ENCODE data around the gene ACOXL. TPM values are rescaled to one million over a fixed set of nuclear protein-coding genes. Genes with fewer than 3 reads are reported as not detected.

ACOXL gene
- total and polyA plus RNA-seq, 5 donors from 2014 or later, result 0.17 TPM; not detected in 4

DNA sequence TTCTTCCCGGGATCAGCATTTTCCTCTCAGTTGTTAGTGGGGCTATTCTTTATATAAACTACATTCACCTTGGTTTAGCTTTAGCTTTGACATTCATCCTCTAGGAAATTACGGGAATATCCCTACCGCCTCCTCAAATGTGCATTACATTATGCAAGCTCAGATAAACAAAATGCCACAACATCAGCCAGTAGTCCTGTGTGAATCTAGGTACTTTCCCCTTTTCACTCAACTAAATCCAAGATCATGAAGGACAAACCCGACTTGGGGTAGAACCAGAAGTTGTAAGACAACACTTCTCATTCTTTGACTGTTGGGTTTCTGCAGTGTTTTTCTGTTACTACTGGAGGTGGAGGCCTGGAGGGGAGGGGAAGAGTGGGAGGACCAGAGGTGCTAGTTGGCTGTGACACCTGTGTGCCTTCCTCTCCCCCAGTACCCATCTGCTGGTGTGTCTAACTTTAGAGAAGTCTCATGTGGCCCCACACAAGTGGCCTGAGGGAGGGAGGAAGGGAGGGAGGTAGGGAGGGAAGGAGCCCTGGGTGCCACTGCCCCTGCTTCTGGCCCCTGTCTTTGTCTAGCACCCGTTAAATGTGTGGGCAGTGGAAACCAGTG is 303.6 kb downstream of the ACOXL start:
- no peaks in the 10 kb centered on the region for H3K9me3 ChIP-seq (ENCODE audit: control insufficient read depth in 2 of 2, low read length in 2 of 2)
- H3K27ac ChIP-seq (ENCODE audit: insufficient read depth, low read length, poor library complexity, severe bottlenecking), result no peak overlapping the region
- peaks cover 0 to 2% (median 0%) of the 10 kb centered on the region in 7 donors for H3K9me3 Mint-ChIP-seq
- no peaks in the 10 kb centered on the region for H3K36me3 Mint-ChIP-seq
- ATAC-seq (ENCODE audit: low read depth in 2 of 2) (peak in 1 of 2 donors; percentile 23), DNase-seq (no peak)
- H3K27ac Mint-ChIP-seq, result no peak overlapping the region
- no peaks in the 10 kb centered on the region for H3K36me3 ChIP-seq (ENCODE audit: control insufficient read depth, insufficient read depth, low read length)
- H3K4me3 Mint-ChIP-seq, result no peak overlapping the region
- H3K27me3 Mint-ChIP-seq, result peaks cover 57% of the 10 kb centered on the region
- H3K4me1 Mint-ChIP-seq, result peaks cover 0 to 8% (median 1%) of the 10 kb centered on the region in 4 donors
- H3K27me3 ChIP-seq (ENCODE audit: control insufficient read depth, insufficient read depth, low read length), result peaks cover 25% of the 10 kb centered on the region
- H3K4me3 ChIP-seq (ENCODE audit: low read depth, low read length), result no peak overlapping the region
- H3K4me1 ChIP-seq (ENCODE audit: control insufficient read depth, insufficient read depth, low read length, poor library complexity, severe bottlenecking), result no peaks in the 10 kb centered on the region

DNA sequence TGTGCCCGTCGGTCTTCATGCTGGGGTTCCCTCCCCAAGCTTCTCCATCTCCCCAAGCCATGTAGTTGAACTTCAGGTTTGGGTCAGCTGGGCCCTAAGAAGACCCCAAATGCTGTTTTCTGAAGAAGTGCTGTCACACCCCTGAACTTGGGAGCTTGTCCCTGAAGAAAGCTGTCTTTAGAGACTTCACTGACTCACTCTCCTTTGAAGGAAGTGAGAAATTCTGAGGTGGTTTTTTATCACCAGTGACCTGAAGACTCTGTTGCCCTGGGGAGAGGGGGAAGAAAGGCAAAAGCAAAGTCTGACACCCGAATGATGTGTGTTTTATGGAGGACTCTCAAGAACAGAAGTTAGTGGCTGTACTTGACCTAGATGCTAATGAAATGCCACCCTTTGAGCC is 304.8 kb downstream of the ACOXL start:
- no peaks in the 10 kb centered on the region for H3K36me3 ChIP-seq (ENCODE audit: control insufficient read depth, insufficient read depth, low read length)
- no peak overlapping the region for H3K27ac Mint-ChIP-seq
- ATAC-seq (ENCODE audit: low read depth in 2 of 2), result no peak
- H3K4me3 Mint-ChIP-seq, result no peak overlapping the region
- H3K4me1 ChIP-seq (ENCODE audit: control insufficient read depth, insufficient read depth, low read length, poor library complexity, severe bottlenecking), result no peaks in the 10 kb centered on the region
- no peaks in the 10 kb centered on the region for H3K9me3 ChIP-seq (ENCODE audit: control insufficient read depth in 2 of 2, low read length in 2 of 2)
- H3K36me3 Mint-ChIP-seq, result no peaks in the 10 kb centered on the region
- no peak for DNase-seq
- H3K9me3 Mint-ChIP-seq, result peaks cover 0 to 2% (median 0%) of the 10 kb centered on the region in 7 donors
- peaks cover 0 to 8% (median under 1%) of the 10 kb centered on the region in 4 donors for H3K4me1 Mint-ChIP-seq
- no peak overlapping the region for H3K27ac ChIP-seq (ENCODE audit: insufficient read depth, low read length, poor library complexity, severe bottlenecking)
- no peak overlapping the region for H3K4me3 ChIP-seq (ENCODE audit: low read depth, low read length)
- H3K27me3 Mint-ChIP-seq, result peaks cover 50% of the 10 kb centered on the region
- H3K27me3 ChIP-seq (ENCODE audit: control insufficient read depth, insufficient read depth, low read length), result peaks cover 16% of the 10 kb centered on the region

DNA sequence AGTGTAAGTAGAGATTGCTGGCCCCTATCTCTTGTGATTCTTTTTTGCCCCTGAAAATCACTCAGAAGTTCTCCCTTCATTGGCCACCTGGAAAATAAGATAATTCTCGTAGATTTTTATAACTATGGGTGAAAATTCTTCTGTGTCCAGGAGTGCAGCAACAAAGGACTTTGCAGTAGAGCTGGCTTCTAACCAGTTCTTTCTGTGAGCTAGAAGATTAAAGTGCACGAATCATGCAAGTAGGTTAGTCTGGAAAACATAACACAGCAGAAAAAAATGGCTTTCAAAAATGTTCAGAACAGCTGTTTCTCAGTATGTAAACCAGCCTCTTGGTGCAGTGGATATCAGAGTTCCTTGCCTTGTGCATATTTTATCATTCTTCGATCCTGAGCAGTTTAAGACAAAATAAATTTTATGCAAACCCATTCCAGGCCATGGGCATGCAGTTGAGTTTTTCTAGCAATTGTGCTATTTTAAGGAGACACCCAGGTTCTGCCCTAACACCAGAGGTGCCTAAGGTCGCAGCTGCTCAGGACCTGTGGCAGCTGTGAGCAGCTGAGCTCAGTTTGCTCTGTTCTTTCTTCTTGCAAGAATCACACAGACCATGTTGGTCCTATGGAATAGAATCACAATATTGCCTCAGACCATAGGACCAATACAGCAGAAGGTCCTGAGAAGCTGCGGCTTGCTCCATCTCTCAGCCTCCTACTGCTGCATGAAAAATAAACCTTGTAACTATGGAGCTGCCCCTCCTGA is 307.4 kb downstream of the ACOXL start:
- Mint-ChIP-seq H3K4me3 (no peak overlapping the region), H3K9me3 (peaks cover 0 to 2% (median 0%) of the 10 kb centered on the region in 7 donors), H3K27me3 (peaks cover 34% of the 10 kb centered on the region), H3K36me3 (no peaks in the 10 kb centered on the region), H3K27ac (no peak overlapping the region), H3K4me1 (peaks cover 0 to 20% (median 9%) of the 10 kb centered on the region in 4 donors)
- H3K27ac ChIP-seq (ENCODE audit: insufficient read depth, low read length, poor library complexity, severe bottlenecking), result no peak overlapping the region
- no peak for DNase-seq
- H3K27me3 ChIP-seq (ENCODE audit: control insufficient read depth, insufficient read depth, low read length), result peaks cover 8% of the 10 kb centered on the region
- H3K36me3 ChIP-seq (ENCODE audit: control insufficient read depth, insufficient read depth, low read length), result no peaks in the 10 kb centered on the region
- ATAC-seq (ENCODE audit: low read depth in 2 of 2), result no peak
- H3K9me3 ChIP-seq (ENCODE audit: control insufficient read depth in 2 of 2, low read length in 2 of 2), result no peaks in the 10 kb centered on the region
- no peak overlapping the region for H3K4me3 ChIP-seq (ENCODE audit: low read depth, low read length)
- H3K4me1 ChIP-seq (ENCODE audit: control insufficient read depth, insufficient read depth, low read length, poor library complexity, severe bottlenecking), result no peaks in the 10 kb centered on the region

DNA sequence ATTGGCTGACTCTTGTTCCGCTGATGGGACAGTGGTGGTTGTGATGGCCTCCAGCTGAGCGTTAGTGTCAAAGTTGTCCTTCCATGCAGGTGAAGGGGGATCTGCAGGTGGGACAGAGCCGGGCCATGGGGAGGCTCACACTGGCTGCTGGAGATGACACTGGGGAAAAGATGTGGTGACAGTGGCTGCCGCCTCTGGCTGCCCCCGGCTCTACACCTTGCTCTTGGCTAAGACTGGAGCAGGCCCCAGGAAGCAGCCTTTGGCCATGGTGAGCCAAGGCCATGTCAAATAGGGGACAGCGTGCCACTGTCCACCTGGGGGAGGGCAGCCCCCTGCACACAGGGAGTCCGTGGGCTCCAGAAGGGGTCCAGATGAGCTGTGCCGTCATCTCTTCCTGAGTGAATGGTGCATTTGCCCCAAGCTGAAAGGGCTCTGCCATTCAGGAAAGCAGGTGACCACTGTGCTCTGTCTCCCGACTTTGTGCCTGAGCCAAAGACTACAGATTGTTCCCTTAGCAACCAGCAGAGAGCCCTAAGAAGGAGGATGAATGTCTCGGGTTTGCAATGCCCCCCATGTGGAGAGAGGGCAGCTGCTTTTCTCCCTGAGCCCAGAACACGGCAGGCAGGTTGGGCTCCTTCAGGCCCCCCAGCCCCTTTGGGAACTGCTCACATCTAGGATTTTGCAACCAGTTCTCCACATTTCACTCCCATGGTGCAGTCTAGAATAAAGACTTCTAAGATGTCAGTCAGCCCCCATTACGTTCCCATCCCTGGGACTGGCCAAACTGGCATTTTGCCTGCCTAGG is 309.2 kb downstream of the ACOXL start:
- Mint-ChIP-seq H3K4me3 (no peak overlapping the region), H3K36me3 (no peaks in the 10 kb centered on the region), H3K4me1 (peaks cover 0 to 20% (median 9%) of the 10 kb centered on the region in 4 donors), H3K9me3 (peaks cover 0 to 6% (median 0%) of the 10 kb centered on the region in 7 donors), H3K27ac (no peak overlapping the region), H3K27me3 (peaks cover 36% of the 10 kb centered on the region)
- DNase-seq, result no peak
- Histone ChIP-seq H3K4me1 (ENCODE audit: control insufficient read depth, insufficient read depth, low read length, poor library complexity, severe bottlenecking) (no peaks in the 10 kb centered on the region), H3K36me3 (ENCODE audit: control insufficient read depth, insufficient read depth, low read length) (no peaks in the 10 kb centered on the region), H3K27ac (ENCODE audit: insufficient read depth, low read length, poor library complexity, severe bottlenecking) (no peak overlapping the region), H3K27me3 (ENCODE audit: control insufficient read depth, insufficient read depth, low read length) (peaks cover 8% of the 10 kb centered on the region), H3K4me3 (ENCODE audit: low read depth, low read length) (no peak overlapping the region), H3K9me3 (ENCODE audit: control insufficient read depth in 2 of 2, low read length in 2 of 2) (no peaks in the 10 kb centered on the region)
- no peak for ATAC-seq (ENCODE audit: low read depth in 2 of 2)

DNA sequence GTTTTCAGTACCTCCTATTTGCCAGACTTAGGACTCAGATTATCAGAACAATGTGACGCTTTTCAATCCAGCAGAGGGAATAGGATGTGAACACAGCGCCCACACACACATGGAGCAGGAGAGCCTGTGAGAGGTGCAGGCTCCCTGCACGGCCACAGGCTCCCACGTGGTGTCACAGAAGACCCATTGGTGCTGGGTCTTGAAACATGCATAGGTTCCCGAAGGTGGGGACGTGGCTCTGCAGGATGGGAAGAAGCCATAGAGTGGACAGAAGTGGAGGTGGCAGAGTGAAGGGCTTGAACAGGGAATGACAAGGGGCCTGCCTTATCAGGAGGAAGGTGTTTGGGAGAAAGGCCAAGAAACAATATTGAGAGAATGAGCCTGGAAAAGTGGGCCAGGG is 309.9 kb downstream of the ACOXL start:
- peaks cover 0 to 18% (median 9%) of the 10 kb centered on the region in 4 donors for H3K4me1 Mint-ChIP-seq
- Histone ChIP-seq H3K4me1 (ENCODE audit: control insufficient read depth, insufficient read depth, low read length, poor library complexity, severe bottlenecking) (no peaks in the 10 kb centered on the region), H3K27me3 (ENCODE audit: control insufficient read depth, insufficient read depth, low read length) (peaks cover 4% of the 10 kb centered on the region), H3K27ac (ENCODE audit: insufficient read depth, low read length, poor library complexity, severe bottlenecking) (no peak overlapping the region), H3K4me3 (ENCODE audit: low read depth, low read length) (no peak overlapping the region), H3K9me3 (ENCODE audit: control insufficient read depth in 2 of 2, low read length in 2 of 2) (no peaks in the 10 kb centered on the region), H3K36me3 (ENCODE audit: control insufficient read depth, insufficient read depth, low read length) (no peaks in the 10 kb centered on the region)
- no peak overlapping the region for H3K4me3 Mint-ChIP-seq
- ATAC-seq (ENCODE audit: low read depth in 2 of 2), result no peak
- no peak for DNase-seq
- H3K9me3 Mint-ChIP-seq, result peaks cover 0 to 6% (median 0%) of the 10 kb centered on the region in 7 donors
- H3K27ac Mint-ChIP-seq, result peak overlapping the region in 1 of 3 donors; percentile 43
- peaks cover 35% of the 10 kb centered on the region for H3K27me3 Mint-ChIP-seq
- H3K36me3 Mint-ChIP-seq, result no peaks in the 10 kb centered on the region

DNA sequence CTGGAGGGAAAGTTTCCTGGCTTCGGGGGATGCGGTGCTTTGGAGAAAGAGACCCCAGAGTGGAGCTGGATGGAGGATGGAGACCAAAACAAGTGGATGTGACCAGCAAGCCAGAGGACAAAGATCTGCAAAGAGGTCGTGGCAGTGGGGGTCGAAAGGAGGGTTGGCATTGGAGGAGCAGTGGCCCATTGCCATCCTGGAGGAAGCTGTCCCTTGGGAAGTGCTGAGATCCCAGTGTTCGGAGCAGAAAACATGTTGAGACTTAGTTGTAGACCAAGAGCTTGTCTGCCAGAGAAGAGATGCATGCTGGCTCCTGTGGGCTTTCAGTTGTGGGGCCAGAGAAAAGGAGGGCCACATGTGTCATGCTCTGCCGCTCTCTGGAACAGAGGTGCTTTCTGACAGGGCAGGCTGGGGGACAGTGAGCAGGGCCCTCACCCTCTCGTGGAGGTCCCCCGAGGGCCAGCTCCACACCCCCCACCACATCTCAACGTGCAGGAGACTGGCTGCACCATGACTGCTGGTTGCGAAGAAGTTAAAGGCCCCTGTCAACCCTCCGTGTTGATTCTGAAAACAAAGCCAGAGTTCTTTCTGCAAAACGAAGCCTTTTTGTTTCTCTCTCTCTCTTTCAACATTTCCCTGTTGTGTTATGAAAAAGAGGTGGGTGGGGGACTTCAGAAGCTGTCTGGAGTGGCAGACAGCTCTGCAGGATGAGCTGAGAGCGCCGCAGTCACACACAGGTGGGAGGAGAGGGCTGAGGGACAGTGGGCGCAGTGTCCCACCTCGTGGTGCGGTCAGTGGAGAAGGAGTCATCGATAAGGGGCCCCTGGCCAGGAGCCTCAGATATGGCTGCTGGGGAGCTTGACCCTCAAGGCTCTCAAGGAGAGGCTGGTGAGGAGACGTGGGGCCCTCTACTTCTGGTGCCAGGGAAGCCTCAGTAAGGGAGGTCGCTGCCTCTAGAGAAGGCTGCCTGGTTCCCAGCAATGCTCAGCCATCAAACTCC is 310.7 kb downstream of the ACOXL start:
- H3K4me1 Mint-ChIP-seq, result peaks cover 0 to 18% (median 9%) of the 10 kb centered on the region in 4 donors
- H3K27ac Mint-ChIP-seq, result peak overlapping the region in 1 of 3 donors; percentile 82
- no peak overlapping the region for H3K4me3 Mint-ChIP-seq
- Histone ChIP-seq H3K27me3 (ENCODE audit: control insufficient read depth, insufficient read depth, low read length) (peaks cover 3% of the 10 kb centered on the region), H3K9me3 (ENCODE audit: control insufficient read depth in 2 of 2, low read length in 2 of 2) (no peaks in the 10 kb centered on the region), H3K27ac (ENCODE audit: insufficient read depth, low read length, poor library complexity, severe bottlenecking) (no peak overlapping the region), H3K4me1 (ENCODE audit: control insufficient read depth, insufficient read depth, low read length, poor library complexity, severe bottlenecking) (no peaks in the 10 kb centered on the region), H3K36me3 (ENCODE audit: control insufficient read depth, insufficient read depth, low read length) (no peaks in the 10 kb centered on the region), H3K4me3 (ENCODE audit: low read depth, low read length) (no peak overlapping the region)
- peaks cover 33% of the 10 kb centered on the region for H3K27me3 Mint-ChIP-seq
- DNase-seq (no peak), ATAC-seq (ENCODE audit: low read depth in 2 of 2) (no peak)
- peaks cover 0 to 6% (median 0%) of the 10 kb centered on the region in 7 donors for H3K9me3 Mint-ChIP-seq
- H3K36me3 Mint-ChIP-seq, result no peaks in the 10 kb centered on the region

DNA sequence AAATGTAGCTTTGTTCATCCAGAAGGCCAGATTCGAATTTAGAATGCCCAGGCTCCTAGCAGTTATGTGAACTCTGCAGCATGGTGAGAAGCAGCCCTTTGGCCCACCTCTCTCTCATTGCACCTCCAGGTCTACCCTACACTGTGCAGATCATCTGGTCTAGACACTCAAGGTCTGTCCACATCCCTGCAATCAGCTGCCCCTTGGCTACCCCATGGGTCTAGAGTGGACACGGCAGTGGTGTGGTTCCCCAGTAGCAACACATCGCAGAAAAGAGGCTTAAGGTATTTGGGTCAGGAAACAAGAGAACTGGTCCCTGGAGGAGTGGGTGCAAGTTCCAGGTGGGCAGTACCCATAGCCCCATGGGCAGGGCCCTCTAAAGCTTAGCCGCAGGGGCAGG is 311.7 kb downstream of the ACOXL start:
- no peaks in the 10 kb centered on the region for H3K4me1 ChIP-seq (ENCODE audit: control insufficient read depth, insufficient read depth, low read length, poor library complexity, severe bottlenecking)
- no peak overlapping the region for H3K27ac ChIP-seq (ENCODE audit: insufficient read depth, low read length, poor library complexity, severe bottlenecking)
- peaks cover 0 to 15% (median 9%) of the 10 kb centered on the region in 4 donors for H3K4me1 Mint-ChIP-seq
- ATAC-seq (ENCODE audit: low read depth in 2 of 2) (no peak), DNase-seq (no peak)
- peaks cover 29% of the 10 kb centered on the region for H3K27me3 Mint-ChIP-seq
- H3K9me3 ChIP-seq (ENCODE audit: control insufficient read depth in 2 of 2, low read length in 2 of 2), result no peaks in the 10 kb centered on the region
- H3K36me3 Mint-ChIP-seq, result no peaks in the 10 kb centered on the region
- H3K27me3 ChIP-seq (ENCODE audit: control insufficient read depth, insufficient read depth, low read length), result peaks cover 3% of the 10 kb centered on the region
- H3K27ac Mint-ChIP-seq, result no peak overlapping the region
- H3K4me3 ChIP-seq (ENCODE audit: low read depth, low read length), result no peak overlapping the region
- peaks cover 0 to 6% (median 0%) of the 10 kb centered on the region in 7 donors for H3K9me3 Mint-ChIP-seq
- H3K36me3 ChIP-seq (ENCODE audit: control insufficient read depth, insufficient read depth, low read length), result no peaks in the 10 kb centered on the region
- H3K4me3 Mint-ChIP-seq, result no peak overlapping the region
